ENCODE results near the gene PDS5B.
A peak's percentile ranks its signal among the peaks of the same experiment; 100 is the strongest.

PDS5B gene

DNA sequence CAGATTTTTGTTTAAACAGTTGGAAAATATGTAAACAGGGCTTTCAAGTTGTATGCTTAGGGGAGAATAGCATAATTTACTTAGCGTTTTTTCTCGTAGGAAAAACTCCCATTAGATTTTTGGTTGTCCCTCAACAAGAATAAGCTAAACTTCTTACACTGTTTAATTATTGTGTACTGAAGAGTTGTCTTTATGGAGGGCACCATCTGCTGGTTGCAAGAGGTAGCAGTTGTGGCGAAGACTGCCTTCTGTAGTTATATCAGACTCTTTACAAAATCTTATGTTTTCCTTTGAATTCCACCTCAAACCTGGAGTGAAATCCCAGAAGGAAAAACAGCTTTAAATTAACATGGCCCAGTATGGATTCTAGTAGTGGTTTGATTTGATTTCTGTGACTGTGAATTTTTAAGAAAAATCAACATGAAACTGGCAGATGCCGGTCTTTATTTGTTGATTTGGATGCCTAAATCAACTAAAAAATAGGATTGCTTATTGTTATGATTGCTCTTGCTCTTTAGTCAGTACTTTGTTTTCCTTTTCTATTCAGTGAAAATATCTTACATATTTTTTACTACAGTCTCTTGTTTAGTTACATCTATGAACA is 53.4 kb downstream of the PDS5B start:
- Histone ChIP-seq H3K4me1 (peaks cover 15% of the 10 kb centered on the region), H3K27me3 (no peaks in the 10 kb centered on the region), H3K36me3 (peaks cover 1% of the 10 kb centered on the region; the same call in 1 of the 2 replicates), H3K27ac (no peak overlapping the region), H3K9ac (no peak overlapping the region), H4K20me1 (peaks cover 77% of the 10 kb centered on the region), H3K9me3 (no peaks in the 10 kb centered on the region), H3K4me2 (no peak overlapping the region), H3K4me3 (no peak overlapping the region)
- no peak for TF ChIP-seq Cebpa-rat (IDR thresholded peaks at IDR 0.05)

DNA sequence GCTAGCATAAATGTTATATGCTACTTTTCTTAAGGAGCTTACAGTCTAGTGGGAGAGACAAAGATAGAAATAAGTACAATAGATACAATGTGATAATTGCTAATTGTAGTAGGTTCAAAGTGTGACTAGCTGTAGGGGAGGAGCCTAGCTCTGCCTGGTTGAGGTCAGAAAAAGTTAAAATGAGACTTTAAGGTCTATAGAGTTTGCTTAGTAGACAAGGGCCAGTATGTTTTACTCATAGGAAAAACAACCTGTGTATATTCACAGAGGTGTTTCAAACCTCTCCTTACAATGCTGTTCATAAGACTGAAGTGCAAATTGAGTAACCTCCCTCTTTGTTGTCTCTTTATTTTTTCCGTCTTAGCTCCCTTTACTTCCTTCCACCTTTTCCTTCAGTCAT is 56.1 kb downstream of the PDS5B start:
- H3K4me2 ChIP-seq, result peak overlapping the region; percentile 30
- H3K4me1 ChIP-seq, result peaks cover 32% of the 10 kb centered on the region
- no peak for TF ChIP-seq Cebpa-rat (IDR thresholded peaks at IDR 0.05)

DNA sequence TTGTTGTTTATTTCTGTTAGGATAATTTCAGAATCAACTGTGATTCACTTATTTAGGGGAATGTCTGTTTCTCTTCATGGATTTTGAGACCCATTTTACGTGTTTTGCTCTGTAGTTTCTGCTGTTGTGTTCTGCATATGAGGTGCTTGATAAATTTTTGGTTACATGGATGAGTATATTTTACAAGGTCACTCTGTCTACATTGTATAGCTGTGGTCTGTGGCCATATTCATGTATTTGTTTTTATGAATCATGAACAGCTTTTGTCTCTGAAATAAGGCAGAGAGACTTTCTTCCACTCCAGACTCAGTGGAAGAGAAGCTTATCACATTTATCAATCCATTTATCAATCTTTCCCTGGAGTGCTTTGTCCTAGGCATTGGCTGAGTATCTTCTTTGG is 56.6 kb downstream of the PDS5B start:
- Histone ChIP-seq H3K27ac (no peak overlapping the region), H3K36me3 (no peaks in the 10 kb centered on the region), H3K4me1 (peaks cover 37% of the 10 kb centered on the region), H3K9me3 (no peaks in the 10 kb centered on the region), H3K4me3 (no peak overlapping the region), H4K20me1 (peaks cover 92% of the 10 kb centered on the region), H3K27me3 (no peaks in the 10 kb centered on the region), H3K9ac (no peak overlapping the region; the same call in 1 of the 2 replicates), H3K4me2 (peak overlapping the region; percentile 30)
- no peak for TF ChIP-seq Cebpa-rat (IDR thresholded peaks at IDR 0.05)

More for the DNA sequence above, 56.1 kb downstream of the PDS5B start:
- Histone ChIP-seq H3K27me3 (no peaks in the 10 kb centered on the region), H3K9me3 (no peaks in the 10 kb centered on the region), H3K27ac (no peak overlapping the region), H3K4me3 (no peak overlapping the region), H3K36me3 (no peaks in the 10 kb centered on the region), H4K20me1 (peaks cover 92% of the 10 kb centered on the region), H3K9ac (no peak overlapping the region; the same call in 1 of the 2 replicates)

DNA sequence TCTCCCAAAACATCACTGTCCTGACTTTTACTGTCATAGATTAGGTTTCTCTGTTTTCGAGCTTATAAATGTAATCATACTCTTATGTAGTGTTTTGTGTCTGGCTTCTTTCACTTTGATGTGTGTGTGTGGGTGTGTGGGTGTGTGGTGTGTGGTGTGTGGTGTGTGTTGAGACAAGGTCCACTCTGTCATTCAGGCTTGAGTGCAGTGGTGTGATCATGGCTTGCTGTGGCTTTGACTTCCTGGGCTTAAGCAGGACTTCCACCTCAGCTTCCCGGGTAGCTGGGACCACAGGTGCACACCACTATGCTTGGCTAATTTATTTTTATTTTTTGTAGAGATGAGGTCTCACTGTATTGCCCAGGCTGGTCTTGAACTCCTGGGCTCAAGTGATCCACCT is 59.6 kb downstream of the PDS5B start:
- H3K4me1 ChIP-seq, result peaks cover 47% of the 10 kb centered on the region
- no peak overlapping the region for H3K9ac ChIP-seq
- peak overlapping the region; percentile 9; the same call in 1 of the 2 replicates for H3K4me2 ChIP-seq
- H3K9me3 ChIP-seq, result no peaks in the 10 kb centered on the region
- TF ChIP-seq Cebpa-rat (IDR thresholded peaks at IDR 0.05), result no peak
- no peak overlapping the region for H3K27ac ChIP-seq
- no peaks in the 10 kb centered on the region for H3K27me3 ChIP-seq
- H3K36me3 ChIP-seq, result no peaks in the 10 kb centered on the region
- peaks cover 94% of the 10 kb centered on the region for H4K20me1 ChIP-seq
- H3K4me3 ChIP-seq, result no peak overlapping the region

DNA sequence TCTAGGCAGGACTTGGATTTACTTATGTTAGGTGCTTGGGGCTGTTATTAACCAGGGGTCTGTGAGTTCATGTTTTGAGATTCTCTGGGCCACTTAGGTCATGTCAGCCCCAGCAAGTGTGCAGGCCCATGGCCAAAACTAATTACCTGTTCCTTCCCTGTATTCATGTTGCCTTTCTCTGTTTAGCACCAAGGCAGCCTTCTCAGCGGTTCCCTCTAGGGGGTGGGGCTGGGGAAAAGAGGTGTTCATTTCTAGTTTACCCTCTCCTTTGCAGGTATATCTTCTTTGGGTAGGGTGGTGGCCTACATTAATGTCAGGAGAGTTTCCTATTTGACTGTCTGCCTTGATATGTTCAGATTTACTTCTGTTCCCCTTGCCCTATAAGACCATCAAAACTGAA is 61.7 kb downstream of the PDS5B start:
- Histone ChIP-seq H3K27me3 (no peaks in the 10 kb centered on the region), H3K9me3 (peaks cover 1% of the 10 kb centered on the region; the same call in 1 of the 2 replicates), H3K27ac (no peak overlapping the region), H3K4me3 (no peak overlapping the region), H3K9ac (no peak overlapping the region), H4K20me1 (peaks cover 76% of the 10 kb centered on the region), H3K4me2 (peak overlapping the region; percentile 30; the same call in 1 of the 2 replicates), H3K4me1 (peaks cover 33% of the 10 kb centered on the region), H3K36me3 (peaks cover 12% of the 10 kb centered on the region)
- no peak for TF ChIP-seq Cebpa-rat (IDR thresholded peaks at IDR 0.05)

DNA sequence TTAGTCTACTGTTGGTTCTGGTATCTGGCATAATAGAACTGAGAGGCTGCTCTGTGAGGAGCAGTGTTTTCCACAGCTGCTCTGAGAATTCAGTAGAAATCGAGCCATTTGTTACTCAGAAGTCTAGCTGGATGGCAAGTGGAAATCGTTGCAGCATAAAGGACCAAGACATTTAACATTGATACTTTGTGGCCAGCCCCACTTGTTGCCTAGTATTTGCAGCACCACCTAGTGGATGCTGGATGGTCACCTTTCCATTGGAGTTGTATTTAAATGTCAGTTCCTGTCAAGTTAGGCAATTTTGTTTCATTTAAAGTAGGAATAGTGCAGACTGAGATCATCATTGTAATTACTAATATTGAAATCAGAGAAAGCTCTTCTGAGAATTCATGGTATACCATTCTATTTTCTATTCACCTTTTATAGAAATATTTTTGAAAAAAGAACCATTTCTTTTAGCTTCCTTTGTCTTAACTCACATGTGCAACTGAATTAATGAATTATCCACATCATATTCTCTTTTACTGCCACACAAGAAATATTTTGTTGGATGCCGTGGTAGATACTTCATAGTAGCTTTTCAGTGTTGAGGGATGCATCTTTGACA is 64.6 kb downstream of the PDS5B start:
- peaks cover 38% of the 10 kb centered on the region for H3K36me3 ChIP-seq
- H3K4me1 ChIP-seq, result peaks cover 22% of the 10 kb centered on the region
- no peak overlapping the region for H3K4me2 ChIP-seq
- H3K9ac ChIP-seq, result no peak overlapping the region
- peaks cover 47% of the 10 kb centered on the region for H4K20me1 ChIP-seq
- TF ChIP-seq Cebpa-rat (IDR thresholded peaks at IDR 0.05), result no peak
- H3K27ac ChIP-seq, result no peak overlapping the region
- peaks cover 30% of the 10 kb centered on the region for H3K9me3 ChIP-seq
- H3K27me3 ChIP-seq, result no peaks in the 10 kb centered on the region
- H3K4me3 ChIP-seq, result no peak overlapping the region

DNA sequence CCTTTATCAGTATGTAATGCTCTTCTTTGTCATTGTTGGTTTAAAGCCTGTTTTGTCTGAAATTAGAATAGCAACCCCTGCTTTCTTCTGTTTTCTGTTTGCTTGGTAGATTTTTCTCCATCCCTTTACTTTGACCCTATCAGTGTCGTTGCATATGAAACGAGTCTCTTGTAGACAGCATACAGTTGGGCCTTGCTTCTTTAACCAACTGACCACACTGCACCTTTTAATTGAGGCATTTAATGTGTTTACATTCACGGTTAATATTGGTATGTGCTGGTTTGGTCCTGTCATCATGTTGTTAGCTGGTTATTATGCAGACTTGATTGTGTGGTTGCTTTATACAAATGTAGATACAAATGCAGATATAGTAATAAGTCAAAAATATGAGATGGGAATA is 71.1 kb downstream of the PDS5B start:
- H3K4me1 ChIP-seq, result no peaks in the 10 kb centered on the region
- 0 out of 2 replicates have a peak, but pooled peaks cover 6% of the 10 kb centered on the region for H4K20me1 ChIP-seq

DNA sequence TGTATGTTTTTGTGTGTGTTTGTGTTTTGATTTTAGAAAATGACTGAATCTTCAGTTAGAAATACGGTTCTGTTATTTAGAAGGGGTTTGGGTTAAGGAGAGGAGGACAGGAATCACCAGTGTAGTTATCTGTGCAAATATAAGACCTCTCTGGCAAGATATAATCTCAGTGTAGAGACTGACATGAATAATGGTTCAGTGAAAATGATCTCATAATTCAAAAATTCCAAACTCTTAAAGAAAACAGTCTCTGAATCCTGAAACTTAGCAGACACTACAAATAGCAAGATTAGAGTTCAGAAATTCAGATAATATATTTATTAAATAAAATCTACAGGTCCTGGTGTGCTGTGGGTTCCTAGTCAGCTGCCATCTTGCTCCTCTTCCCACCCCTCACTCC is 73.5 kb downstream of the PDS5B start:
- 0 out of 2 replicates have a peak, but pooled peaks cover 6% of the 10 kb centered on the region for H4K20me1 ChIP-seq
- H3K36me3 ChIP-seq, result peaks cover 49% of the 10 kb centered on the region
- no peak for TF ChIP-seq Cebpa-rat (IDR thresholded peaks at IDR 0.05)
- H3K27ac ChIP-seq, result no peak overlapping the region
- no peaks in the 10 kb centered on the region for H3K27me3 ChIP-seq
- no peak overlapping the region for H3K4me2 ChIP-seq
- no peak overlapping the region for H3K9ac ChIP-seq
- peaks cover 27% of the 10 kb centered on the region for H3K9me3 ChIP-seq
- no peaks in the 10 kb centered on the region for H3K4me1 ChIP-seq
- no peak overlapping the region for H3K4me3 ChIP-seq

More for the DNA sequence above, 71.1 kb downstream of the PDS5B start:
- peaks cover 46% of the 10 kb centered on the region for H3K9me3 ChIP-seq
- H3K4me3 ChIP-seq, result no peak overlapping the region
- H3K27ac ChIP-seq, result no peak overlapping the region
- H3K36me3 ChIP-seq, result peaks cover 68% of the 10 kb centered on the region
- H3K4me2 ChIP-seq, result no peak overlapping the region
- no peak overlapping the region for H3K9ac ChIP-seq
- no peak for TF ChIP-seq Cebpa-rat (IDR thresholded peaks at IDR 0.05)
- H3K27me3 ChIP-seq, result no peaks in the 10 kb centered on the region

DNA sequence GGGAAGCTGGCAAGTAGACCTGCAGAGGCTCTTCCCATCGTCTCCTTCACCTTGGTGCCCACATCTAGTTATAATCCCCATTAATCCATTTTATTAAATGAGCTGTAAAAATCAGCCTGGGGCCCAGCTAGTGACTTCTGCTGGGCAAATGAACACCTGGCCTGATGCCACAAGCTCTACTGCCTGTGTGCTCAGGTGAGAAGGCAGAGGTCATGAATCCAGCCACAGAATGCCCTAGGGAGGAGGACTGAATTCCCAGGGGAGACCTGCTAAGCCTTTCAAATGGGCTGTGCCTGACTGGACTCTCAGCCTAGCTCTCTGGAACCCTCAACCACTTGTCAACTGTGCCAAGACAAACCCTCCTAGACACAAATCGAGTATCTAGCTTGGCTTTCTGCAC is 74.0 kb downstream of the PDS5B start:
- no peak overlapping the region for H3K4me3 ChIP-seq
- no peaks in the 10 kb centered on the region for H3K27me3 ChIP-seq
- no peaks in the 10 kb centered on the region for H3K4me1 ChIP-seq
- no peak overlapping the region for H3K4me2 ChIP-seq
- H4K20me1 ChIP-seq, result 0 out of 2 replicates have a peak, but pooled peaks cover 6% of the 10 kb centered on the region
- peaks cover 22% of the 10 kb centered on the region for H3K9me3 ChIP-seq
- H3K36me3 ChIP-seq, result peaks cover 48% of the 10 kb centered on the region
- no peak overlapping the region for H3K27ac ChIP-seq
- TF ChIP-seq Cebpa-rat (IDR thresholded peaks at IDR 0.05), result no peak
- H3K9ac ChIP-seq, result no peak overlapping the region

DNA sequence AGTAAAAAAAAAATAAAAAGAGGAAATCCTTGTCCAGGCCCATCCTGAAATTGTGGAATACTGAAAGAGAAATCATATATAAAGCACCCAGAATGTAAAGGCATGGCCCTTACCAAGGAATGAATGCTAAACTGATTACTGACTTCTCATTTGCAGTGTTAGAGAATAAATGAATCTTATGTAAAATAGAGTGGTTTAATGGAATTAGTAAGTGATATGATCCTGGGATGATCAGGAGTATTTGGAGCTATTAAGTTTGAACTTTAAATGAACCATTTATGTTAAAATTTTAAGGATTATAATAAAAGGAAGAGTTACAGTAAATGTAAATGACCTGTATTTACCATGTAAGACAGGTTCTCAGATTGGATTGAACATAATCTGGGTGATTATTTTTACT is 75.4 kb downstream of the PDS5B start:
- Histone ChIP-seq H3K4me3 (no peak overlapping the region), H3K36me3 (peaks cover 34% of the 10 kb centered on the region), H3K27me3 (no peaks in the 10 kb centered on the region), H3K9me3 (peaks cover 7% of the 10 kb centered on the region), H4K20me1 (0 out of 2 replicates have a peak, but pooled peaks cover 6% of the 10 kb centered on the region), H3K27ac (no peak overlapping the region), H3K4me2 (no peak overlapping the region), H3K9ac (no peak overlapping the region), H3K4me1 (no peaks in the 10 kb centered on the region)
- no peak for TF ChIP-seq Cebpa-rat (IDR thresholded peaks at IDR 0.05)

All from BLaER1 (cell line).